MCF 10A (cell line): ENCODE results near the gene NKPD1. TPM values are rescaled to one million over a fixed set of nuclear protein-coding genes. Genes with fewer than 3 reads are reported as not detected.

ENCODE experiments used
- BruUV-seq: library from RNA; stranded (reverse); fragments of 400-500 nt; replicated peaks from 2 replicates; lab custom pipeline; 2021; lab: Mats Ljungman, UMichigan
- CTCF ChIA-PET: fragments of 300-600 bp; sonication (Branson Sonifier 250); formaldehyde crosslinking; extraction: SDS; loops from one replicate; lab custom pipeline; 2021; ENCODE audit warnings: antibody characterized with exemption, inconsistent platforms; lab: Yijun Ruan, JAX
- POLR2A ChIA-PET: fragments of 300-600, 350-650 bp; sonication (Branson Sonifier 250); formaldehyde crosslinking; extraction: SDS; loops from one replicate; lab custom pipeline; 2020; ENCODE audit warnings: antibody characterized with exemption, inconsistent platforms; lab: Yijun Ruan, JAX
- DNase-seq: peaks from one replicate; pipeline ENCODE4 v3.0.0-alpha.2; 2018; ENCODE audit not compliant: unreplicated experiment
- H3K27ac Mint-ChIP-seq: one replicate; pipeline ENCODE4 v1.8.0; 2022; ENCODE audit warnings: mild to moderate bottlenecking, low read depth, mixed read lengths; ENCODE audit not compliant: unreplicated experiment
- H3K27me3 Mint-ChIP-seq: one replicate; pipeline ENCODE4 v1.8.0; 2022; ENCODE audit warnings: mixed read lengths; ENCODE audit not compliant: insufficient read depth, unreplicated experiment
- H3K36me3 Mint-ChIP-seq: one replicate; pipeline ENCODE4 v1.8.0; 2022; ENCODE audit warnings: mild to moderate bottlenecking, moderate library complexity, mixed read lengths; ENCODE audit not compliant: insufficient read depth, unreplicated experiment
- H3K4me1 Mint-ChIP-seq: one replicate; pipeline ENCODE4 v1.8.0; 2022; ENCODE audit warnings: mixed read lengths; ENCODE audit not compliant: insufficient read depth, unreplicated experiment
- H3K4me3 Mint-ChIP-seq: one replicate; pipeline ENCODE4 v1.8.0; 2022; ENCODE audit warnings: mild to moderate bottlenecking, moderate library complexity, mixed read lengths; ENCODE audit not compliant: unreplicated experiment
- H3K9me3 Mint-ChIP-seq: one replicate; pipeline ENCODE4 v1.8.0; 2022; ENCODE audit warnings: mixed read lengths; ENCODE audit not compliant: unreplicated experiment
- CTCF ChIP-seq: fragments of 200-600 bp; IDR thresholded peaks from one replicate; pipeline ENCODE4 v1.8.0; 2022; ENCODE audit warnings: antibody characterized with exemption, mild to moderate bottlenecking; ENCODE audit not compliant: unreplicated experiment
- intact Hi-C: fragments of 100-400 bp; cut with micrococcal nuclease; formaldehyde crosslinking; loops from 2 replicates; pipeline ENCODE4 v1.14.1; 2022
- total RNA-seq: library from RNA; stranded (reverse); gene quantifications from 2 replicates; pipeline ENCODE4 v1.2.3, GENCODE V29; 2022

NKPD1 gene
- total RNA-seq, 1 experiment from 2014 or later: 0.09 TPM

GRCh38 chr19:45152504-45153338, 8.1 kb downstream of the NKPD1 start:
- Mint-ChIP-seq H3K27me3 (no peaks in the 10 kb centered on the region), H3K4me1 (peaks cover 16% of the 10 kb centered on the region), H3K36me3 (peaks cover 13% of the 10 kb centered on the region), H3K9me3 (no peaks in the 10 kb centered on the region), H3K4me3 (no peak overlapping the region), H3K27ac (no peak overlapping the region)
- TF ChIP-seq CTCF: no peak
- no TSS peak for BruUV-seq
- ChIA-PET CTCF (interaction anchor here (0.6 to 1.2 kb wide), 2 partner anchors 21 to 26 kb away, joined by 3 to 4 read pairs; partner anchors contain the start of genes BLOC1S3 and TRAPPC6A), POLR2A (interaction anchor here (2.2 kb wide), 1 partner anchor 25 kb away, joined by 11 read pairs; the partner anchor contains the start of genes BLOC1S3 and TRAPPC6A)
- intact Hi-C loops: no loop called here
- DNase-seq: no peak

- Mint-ChIP-seq H3K27ac (no peak overlapping the region), H3K9me3 (no peaks in the 10 kb centered on the region), H3K27me3 (no peaks in the 10 kb centered on the region), H3K4me3 (no peak overlapping the region), H3K4me1 (peaks cover 16% of the 10 kb centered on the region), H3K36me3 (peaks cover 13% of the 10 kb centered on the region)
- CTCF ChIA-PET: interaction anchor here (0.6 to 0.8 kb wide), 2 partner anchors 20 to 50 kb away, joined by 3 to 4 read pairs; no protein-coding TSS in a partner anchor
- DNase-seq: no peak
- intact Hi-C loops: no loop called here
- POLR2A ChIA-PET: no interaction called here
- TF ChIP-seq CTCF: no peak
- no TSS peak for BruUV-seq
Measured at GRCh38 chr19:45151821-45152503, 8.8 kb downstream of the NKPD1 start.

- intact Hi-C loops: no loop called here
- no TSS peak for BruUV-seq
- Mint-ChIP-seq H3K9me3 (no peaks in the 10 kb centered on the region), H3K4me3 (no peak overlapping the region), H3K36me3 (peaks cover 13% of the 10 kb centered on the region), H3K27ac (no peak overlapping the region), H3K27me3 (no peaks in the 10 kb centered on the region), H3K4me1 (peaks cover 16% of the 10 kb centered on the region)
- peak; percentile 68 for DNase-seq
- no peak for TF ChIP-seq CTCF
- ChIA-PET POLR2A (interaction anchor here (0.7 to 1.4 kb wide), 2 partner anchors 27 to 1481 kb away, joined by 3 read pairs; partner anchors contain the start of genes PLAUR and TRAPPC6A), CTCF (interaction anchor here (0.5 to 0.8 kb wide), 2 partner anchors 15 to 50 kb away, joined by 3 to 4 read pairs; no protein-coding TSS in a partner anchor)
Measured at GRCh38 chr19:45151320-45151719, 9.5 kb downstream of the NKPD1 start.
